NCI-H446 (cell line): Measurements from ENCODE around the gene PKD2L1.
"Not testable (repeated sequence)": the region's sequence is repeated elsewhere in the genome, so short reads cannot be mapped to it uniquely, and the experiment has no call there.

Source experiments
- DNase-seq, 2 experiments: peaks; one replicate each; lab custom pipeline; 2025; lab: John Stamatoyannopoulos, UW

Gene PKD2L1

DNA sequence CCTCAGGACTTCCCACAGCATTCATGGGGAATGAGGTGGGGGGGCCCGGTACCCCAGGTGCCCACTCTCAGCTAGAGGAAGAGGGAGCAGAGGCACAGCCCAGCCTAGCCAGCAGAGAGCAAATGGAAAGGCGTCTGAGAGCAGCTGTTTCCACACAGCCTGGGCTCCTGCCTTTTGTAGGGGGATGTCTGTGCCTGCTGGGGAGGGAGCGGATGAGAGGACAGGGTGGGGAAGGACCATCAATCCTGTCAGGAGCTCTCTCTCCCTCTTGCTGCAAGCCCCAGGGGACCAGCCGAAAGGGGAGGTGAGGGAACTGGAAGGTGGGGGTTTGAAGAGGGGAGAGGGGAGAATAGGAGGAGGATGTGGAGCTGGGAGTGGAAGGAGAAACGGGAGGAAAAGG is at the start of gene PKD2L1:
TSS of gene PKD2L1 (minus strand) at position 150 of the 400 bp plus-strand sequence. CDS start at position 25, 125 bp downstream.
- no peak for DNase-seq

DNA sequence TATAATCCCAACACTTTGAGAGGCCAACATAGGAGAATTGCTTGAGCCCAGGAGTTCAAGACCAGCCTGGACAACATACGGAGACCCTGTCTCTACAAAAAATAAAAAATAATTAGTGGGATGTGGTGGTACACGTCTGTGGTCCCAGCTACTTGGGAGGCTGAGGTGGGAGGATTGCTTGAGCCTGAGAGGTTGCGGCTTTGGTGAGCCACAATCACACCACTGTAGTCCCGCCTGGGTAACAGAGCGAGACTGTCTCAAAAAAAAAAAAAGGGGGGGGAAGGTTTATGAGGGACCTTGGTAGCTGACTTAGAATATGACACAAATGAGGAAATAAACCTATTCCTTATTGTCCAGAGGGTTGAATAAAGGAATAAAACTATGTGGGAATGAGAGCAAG is 47.8 kb upstream of the PKD2L1 start:
- DNase-seq: no peak

DNA sequence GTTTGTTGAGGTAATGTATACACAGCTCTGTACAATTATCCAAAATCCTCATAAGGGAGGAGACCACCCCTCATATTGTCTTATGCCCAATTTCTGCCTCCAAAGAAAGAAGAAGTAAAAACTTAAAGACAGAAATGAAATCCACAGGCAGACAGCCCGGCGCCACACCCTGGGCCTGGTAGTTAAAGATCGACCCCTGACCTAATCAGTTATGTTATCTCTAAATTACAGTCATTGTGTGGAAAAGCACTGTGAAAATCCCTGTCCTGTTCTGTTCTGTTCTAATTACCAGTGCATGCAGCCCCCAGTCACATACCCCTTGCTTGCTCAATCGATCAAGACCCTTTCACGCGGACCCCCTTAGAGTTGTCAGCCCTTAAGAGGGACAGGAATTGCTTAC is 46.6 kb upstream of the PKD2L1 start:
- not testable (repeated sequence) for DNase-seq

DNA sequence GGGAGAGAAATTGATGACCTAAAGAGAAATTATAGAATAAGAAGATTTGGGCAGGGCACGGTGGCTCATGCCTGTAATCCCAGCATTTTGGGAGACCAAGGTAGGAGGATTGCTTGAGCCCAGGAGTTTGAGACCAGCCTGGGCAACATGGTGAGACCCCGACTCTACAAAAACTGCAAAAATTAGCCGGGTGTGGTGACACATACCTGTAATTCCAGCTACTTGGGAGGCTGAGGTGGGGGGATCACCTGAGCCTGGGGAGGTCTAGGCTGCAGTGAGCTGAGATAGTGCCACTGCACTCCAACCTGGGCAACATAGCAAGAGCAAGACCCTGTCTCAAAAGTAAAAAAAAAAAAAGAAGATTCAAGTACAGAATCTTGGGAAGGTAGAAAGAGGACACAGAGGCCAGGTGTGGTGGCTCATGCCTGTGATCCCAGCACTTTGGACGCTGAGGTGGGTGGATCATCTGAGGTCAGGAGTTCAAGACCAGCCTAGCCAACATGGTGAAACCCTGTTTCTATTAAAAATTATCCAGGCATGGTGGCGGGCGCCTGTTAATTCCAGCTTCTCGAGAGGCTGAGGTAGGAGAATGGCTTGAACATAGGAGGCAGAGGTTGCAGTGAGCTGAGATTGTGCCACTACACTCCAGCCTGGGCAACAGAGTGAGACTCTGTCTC is 44.8 kb upstream of the PKD2L1 start:
- DNase-seq: not testable (repeated sequence)

GRCh38 chr10:100374200-100374655 is 44.2 kb upstream of the PKD2L1 start:
- no peak for DNase-seq

GRCh38 chr10:100373298-100374199 is 43.5 kb upstream of the PKD2L1 start:
- DNase-seq: peak; percentile 69 to 88

GRCh38 chr10:100372415-100373297 is 42.6 kb upstream of the PKD2L1 start:
- DNase-seq: no peak

DNA sequence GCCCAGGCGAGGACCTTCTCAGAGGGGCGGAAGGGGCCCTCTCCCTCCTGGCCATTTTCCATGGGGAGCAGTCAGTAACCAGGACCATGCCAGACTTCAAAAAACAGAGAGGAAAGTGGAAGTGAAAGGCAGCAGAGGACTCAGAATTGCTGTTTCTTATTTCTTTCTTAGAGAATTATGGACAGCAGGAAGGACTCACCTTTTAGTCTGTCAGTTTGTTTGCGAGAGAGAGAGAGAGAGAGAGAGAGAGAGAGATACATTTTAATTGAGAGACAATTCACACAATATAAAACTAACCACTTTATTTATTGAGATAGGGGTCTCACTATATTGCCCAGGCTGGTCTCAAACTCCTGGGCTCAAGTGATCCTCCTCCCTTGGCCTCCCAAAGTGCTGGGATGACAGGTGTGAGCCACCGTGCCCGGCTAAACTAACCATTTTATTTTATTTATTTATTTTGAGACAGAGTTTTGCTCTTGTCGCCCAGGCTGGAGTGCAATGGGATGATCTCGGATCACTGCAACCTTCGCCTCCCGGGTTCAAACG is 41.5 kb upstream of the PKD2L1 start:
- no peak for DNase-seq

DNA sequence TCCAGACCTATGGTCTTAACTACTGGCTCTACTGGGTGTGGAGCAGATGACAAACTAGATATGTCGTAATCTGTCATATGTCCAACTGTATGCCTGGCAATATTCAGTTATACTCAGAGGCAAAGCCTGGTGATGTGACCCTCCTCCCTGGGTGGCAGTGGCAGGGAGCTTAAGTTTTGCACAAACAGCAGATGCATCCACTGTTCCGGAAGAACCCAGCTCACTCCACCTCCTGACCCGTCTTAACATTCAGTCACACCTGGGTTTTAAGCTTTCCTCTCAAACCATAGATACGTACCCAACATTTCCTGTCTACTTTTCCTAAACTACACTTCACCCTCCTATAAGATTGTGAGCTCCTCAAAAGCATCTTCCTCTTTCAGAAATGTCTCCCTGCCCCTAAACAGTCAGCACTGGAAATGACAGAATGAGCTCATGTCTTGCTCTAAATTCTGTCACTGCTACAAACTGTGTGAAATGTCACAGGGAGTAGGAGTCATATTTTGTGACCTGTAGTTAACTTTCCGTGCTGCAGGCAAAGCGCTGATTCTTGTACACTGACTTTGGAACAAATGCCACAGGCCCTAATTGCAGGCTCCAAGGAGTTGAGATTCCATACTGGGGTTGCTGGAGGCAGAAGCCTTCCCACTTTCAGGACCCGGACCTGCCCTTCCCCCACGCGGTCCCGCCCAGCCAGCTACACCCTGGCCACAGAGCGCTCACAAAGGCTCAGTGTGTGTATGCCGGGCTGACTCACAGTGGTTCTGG is 40.9 kb upstream of the PKD2L1 start:
- peak in 1 of 2 experiments; percentile 36 for DNase-seq

DNA sequence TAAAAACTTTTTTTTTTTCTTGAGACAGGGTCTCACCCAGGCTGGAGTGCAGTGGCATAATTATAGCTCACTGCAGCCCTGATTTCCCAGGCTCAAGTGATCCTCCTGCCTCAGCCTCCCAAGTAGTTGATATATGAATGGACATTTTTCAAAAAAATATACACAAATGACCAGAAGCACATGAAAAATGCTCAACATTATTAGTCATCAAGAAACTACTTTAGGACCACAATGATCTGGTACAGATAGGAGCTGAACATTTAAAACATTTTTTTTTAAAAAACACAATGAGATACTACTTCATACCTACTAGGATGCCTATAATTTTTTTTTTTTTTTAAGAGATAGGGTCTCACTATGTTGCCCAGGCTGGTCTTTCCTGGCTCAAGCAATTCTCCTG is 38.7 kb upstream of the PKD2L1 start:
- DNase-seq: no peak

- DNase-seq: peak; percentile 15 to 55
Measured at GRCh38 chr10:100364735-100365391, 34.8 kb upstream of the PKD2L1 start.

GRCh38 chr10:100364175-100364574 is 34.1 kb upstream of the PKD2L1 start:
- no peak for DNase-seq

DNA sequence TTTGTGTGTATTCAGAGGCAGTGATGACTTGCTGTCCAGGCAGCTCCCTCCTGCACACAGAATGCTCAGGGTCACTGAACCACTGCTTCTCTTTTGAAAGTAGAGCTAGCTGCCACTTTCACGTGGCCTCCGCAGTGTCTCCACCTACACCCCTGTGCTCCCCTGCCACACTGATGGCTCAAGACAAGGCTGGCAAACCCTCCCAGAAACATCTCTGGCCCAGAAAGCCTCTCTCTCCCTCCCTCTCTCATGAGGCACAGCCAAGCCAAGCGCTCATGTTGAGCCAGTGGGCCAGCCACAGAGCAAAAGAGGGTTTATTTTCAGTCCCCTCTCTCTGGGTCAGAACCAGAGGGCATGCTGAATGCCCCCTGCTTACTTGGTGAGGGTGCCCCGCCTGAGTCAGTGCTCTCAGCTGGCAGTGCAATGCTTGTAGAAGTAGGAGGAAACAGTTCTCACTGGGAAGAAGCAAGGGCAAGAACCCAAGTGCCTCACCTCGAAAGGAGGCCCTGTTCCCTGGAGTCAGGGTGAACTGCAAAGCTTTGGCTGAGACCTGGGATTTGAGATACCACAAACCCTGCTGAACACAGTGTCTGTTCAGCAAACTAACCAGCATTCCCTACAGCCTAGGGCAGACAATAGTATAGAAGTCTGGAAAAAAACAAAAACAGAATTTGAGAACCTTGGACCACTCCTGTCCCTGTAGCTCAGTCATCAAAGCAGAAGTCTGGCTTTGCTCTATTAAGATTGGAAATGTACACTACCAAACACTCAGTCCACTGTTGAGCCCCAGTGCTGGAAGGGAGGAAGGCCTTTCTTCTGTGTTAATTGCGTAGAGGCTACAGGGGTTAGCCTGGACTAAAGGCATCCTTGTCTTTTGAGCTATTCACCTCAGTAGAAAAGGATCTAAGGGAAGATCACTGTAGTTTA is 32.8 kb upstream of the PKD2L1 start:
- DNase-seq: no peak

GRCh38 chr10:100360234-100360633 is 30.2 kb upstream of the PKD2L1 start:
- no peak for DNase-seq

- DNase-seq: peak in 1 of 2 experiments; percentile 40
Measured at GRCh38 chr10:100359529-100360150, 29.6 kb upstream of the PKD2L1 start.

DNA sequence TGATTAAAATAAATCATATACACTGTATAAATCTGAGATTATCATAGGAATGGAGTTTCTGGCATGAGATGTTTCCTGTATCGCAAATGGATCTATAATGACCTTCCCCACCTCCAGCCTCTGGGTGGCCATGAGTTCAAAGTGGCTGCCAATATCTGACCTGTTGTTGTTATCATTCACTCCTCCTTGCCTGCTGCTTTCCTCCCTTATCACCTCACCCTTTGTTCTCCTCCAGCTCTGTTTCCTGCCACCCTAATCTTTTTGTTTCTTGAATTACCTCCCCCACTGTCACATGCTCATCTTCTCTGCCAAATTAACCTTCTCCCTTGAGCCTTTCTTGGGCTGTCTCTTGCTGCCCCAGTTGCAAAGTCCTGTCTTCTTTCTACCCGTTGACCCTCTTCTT is 29.0 kb upstream of the PKD2L1 start:
- DNase-seq: no peak

GRCh38 chr10:100357059-100357858 is 27.2 kb upstream of the PKD2L1 start:
- no peak for DNase-seq
